ENCODE results near the gene INS.

The INS gene

GRCh38 chr11:2115308-2115707 is 45.7 kb downstream of the INS start:
- no peak for DNase-seq (ENCODE audit: low read depth, low spot score)

GRCh38 chr11:2114430-2115241 is 46.4 kb downstream of the INS start:
- DNase-seq (ENCODE audit: low read depth, low spot score), result no peak

- DNase-seq (ENCODE audit: low read depth, low spot score), result no peak
These were observed 47.2 kb downstream of the INS start for GRCh38 chr11:2113776-2114175.

GRCh38 chr11:2110521-2110920 is 50.5 kb downstream of the INS start:
- no peak for DNase-seq (ENCODE audit: low read depth, low spot score)
